CD14-positive monocyte (primary cell): ENCODE measurements around the gene ERLEC1. TPM values are rescaled to one million over a fixed set of nuclear protein-coding genes. Genes with fewer than 3 reads are reported as not detected.
A peak's percentile ranks its signal among the peaks of the same experiment; 100 is the strongest.

ENCODE experiments used
- DNase-seq, 3 donors: peaks; one replicate each; pipeline ENCODE4 v3.0.0-alpha.2; 2011 to 2022
- H2AFZ ChIP-seq: 2 replicates; pipeline ENCODE4 v1.6.0; 2012; ENCODE audit warnings: mild to moderate bottlenecking, low read depth, low read length, inconsistent platforms; ENCODE audit not compliant: insufficient read depth, poor library complexity, severe bottlenecking
- H3K27ac ChIP-seq, 2 donors: 1 replicate in 1 of 2; 2 replicates in 1 of 2; pipeline ENCODE4 v1.5.1; 2012 to 2013; ENCODE audit warnings: low read length in 2 of 2, control low read depth in 1 of 2, inconsistent platforms in 1 of 2, low read depth in 1 of 2, mild to moderate bottlenecking in 1 of 2
- H3K27me3 ChIP-seq, 2 donors: one replicate each; pipeline versions ENCODE4 v1.6.0 to v1.6.1; 2011 to 2013; ENCODE audit warnings: low read length in 2 of 2; ENCODE audit not compliant: control insufficient read depth in 2 of 2, insufficient read depth in 2 of 2
- H3K36me3 ChIP-seq, 2 donors: replicated peaks in 1 of 2; 1 replicate in 1 of 2; 2 replicates in 1 of 2; pipeline versions ENCODE4 v1.5.1 to v1.6.1; 2012 to 2013; ENCODE audit warnings: low read length in 2 of 2, control low read depth in 1 of 2, inconsistent platforms in 1 of 2, mild to moderate bottlenecking in 1 of 2; ENCODE audit not compliant: insufficient read depth in 2 of 2, control insufficient read depth in 1 of 2
- H3K4me1 ChIP-seq, 2 donors: 1 replicate in 1 of 2; 2 replicates in 1 of 2; pipeline versions ENCODE4 v1.5.1 to v1.6.1; 2012 to 2013; ENCODE audit warnings: low read length in 2 of 2, control low read depth in 1 of 2, inconsistent platforms in 1 of 2, mild to moderate bottlenecking in 1 of 2, moderate library complexity in 1 of 2; ENCODE audit not compliant: insufficient read depth in 2 of 2, control insufficient read depth in 1 of 2
- H3K4me2 ChIP-seq: replicated peaks from 2 replicates; pipeline ENCODE3; 2012; ENCODE audit warnings: low read length, moderate library complexity, mild to moderate bottlenecking; ENCODE audit not compliant: poor library complexity, severe bottlenecking; ENCODE audit errors: extremely low read depth
- H3K4me3 ChIP-seq, 3 experiments: fragments of 200-600 bp in 1 of 3; sonication (generic) in 1 of 3; replicated peaks in 1 of 3; 1 replicate in 2 of 3; 2 replicates in 1 of 3; pipeline ENCODE4 v1.5.1; 2011 to 2013; ENCODE audit warnings: low read length in 3 of 3, mild to moderate bottlenecking in 3 of 3, control low read depth in 2 of 3, low read depth in 2 of 3, inconsistent platforms in 1 of 3, moderate library complexity in 1 of 3
- H3K79me2 ChIP-seq: 2 replicates; pipeline ENCODE4 v1.6.0; 2012; ENCODE audit warnings: mild to moderate bottlenecking, control low read depth, inconsistent platforms, low read length, moderate library complexity; ENCODE audit not compliant: insufficient read depth
- H3K9ac ChIP-seq: 2 replicates; pipeline ENCODE4 v1.6.0; 2017; ENCODE audit warnings: low read length, mild to moderate bottlenecking; ENCODE audit not compliant: insufficient read depth, poor library complexity, severe bottlenecking
- H3K9me3 ChIP-seq, 2 donors: replicated peaks in 1 of 2; 1 replicate in 1 of 2; 2 replicates in 1 of 2; pipeline versions ENCODE4 v1.5.1 to v1.6.1; 2012 to 2013; ENCODE audit warnings: low read length in 2 of 2, control low read depth in 1 of 2; ENCODE audit not compliant: control insufficient read depth in 1 of 2, insufficient read depth in 1 of 2
- H4K20me1 ChIP-seq: 2 replicates; pipeline ENCODE4 v1.6.0; 2012; ENCODE audit warnings: mild to moderate bottlenecking, low read length, control low read depth, moderate library complexity; ENCODE audit not compliant: insufficient read depth
- H3K27ac Mint-ChIP-seq, 7 donors: one replicate each; pipeline ENCODE4 v1.8.0; 2020; ENCODE audit warnings: mild to moderate bottlenecking in 7 of 7, mixed read lengths in 7 of 7, moderate library complexity in 6 of 7, inconsistent platforms in 2 of 7
- H3K27me3 Mint-ChIP-seq, 3 donors: one replicate each; pipeline ENCODE4 v1.8.0; 2021 to 2022; ENCODE audit warnings: low read depth in 3 of 3, mild to moderate bottlenecking in 3 of 3, mixed read lengths in 3 of 3, moderate library complexity in 3 of 3, inconsistent platforms in 1 of 3
- H3K36me3 Mint-ChIP-seq, 2 donors: one replicate each; pipeline ENCODE4 v1.8.0; 2020; ENCODE audit warnings: mixed read lengths in 2 of 2, inconsistent platforms in 1 of 2, mild to moderate bottlenecking in 1 of 2
- H3K4me1 Mint-ChIP-seq: one replicate; pipeline ENCODE4 v1.8.0; 2020; ENCODE audit warnings: mild to moderate bottlenecking, mixed read lengths
- H3K4me3 Mint-ChIP-seq, 2 donors: one replicate each; pipeline ENCODE4 v1.8.0; 2020; ENCODE audit warnings: mild to moderate bottlenecking in 2 of 2, mixed read lengths in 2 of 2, moderate library complexity in 1 of 2
- H3K9me3 Mint-ChIP-seq, 7 donors: one replicate each; pipeline ENCODE4 v1.8.0; 2020 to 2022; ENCODE audit warnings: mixed read lengths in 7 of 7, mild to moderate bottlenecking in 6 of 7, moderate library complexity in 6 of 7, inconsistent platforms in 2 of 7
- CTCF ChIP-seq: fragments of 200-600 bp; IDR thresholded peaks from one replicate; pipeline ENCODE4 v1.8.0; 2022; ENCODE audit warnings: antibody characterized with exemption, mild to moderate bottlenecking
- WGBS: methylation state at CpG from one replicate; pipeline ENCODE4 v1.1.5; 2013; ENCODE audit warnings: missing lambda C conversion rate; ENCODE audit not compliant: insufficient coverage; 5-methylcytosine and 5-hydroxymethylcytosine counted together
- intact Hi-C, 2 donors: fragments of 100-400 bp; cut with micrococcal nuclease; formaldehyde crosslinking; loops; one replicate each; pipeline versions ENCODE4 v1.15.0 to v1.15.1; 2023
- polyA plus RNA-seq, 3 donors: library from polyadenylated mRNA; depleted of rRNA in 1 of 3; unstranded in 2 of 3; stranded (reverse) in 1 of 3; fragments of 300-500 nt in 2 of 3; fragments of >200 nt in 1 of 3; fragmentation: Illumina TruSeq in 2 of 3; gene quantifications; 1 replicate in 2 of 3; 2 replicates in 1 of 3; pipeline ENCODE4 v1.2.3, GENCODE V29; 2012 to 2021

Gene ERLEC1
- polyA plus RNA-seq, 3 donors = 11.4 to 23.8 (median 23.7) TPM

- no peaks in the 10 kb centered on the region for H3K79me2 ChIP-seq
- Mint-ChIP-seq H3K36me3 (peaks cover 79 to 85% of the 10 kb centered on the region in 2 donors), H3K27ac (no peak overlapping the region), H3K4me3 (no peak overlapping the region), H3K4me1 (no peaks in the 10 kb centered on the region), H3K9me3 (no peaks in the 10 kb centered on the region), H3K27me3 (peaks cover 0 to 2% (median 2%) of the 10 kb centered on the region in 3 donors)
- no peak overlapping the region for H3K9ac ChIP-seq
- H3K36me3 ChIP-seq = peaks cover 92 to 96% of the 10 kb centered on the region in 2 donors
- H3K27me3 ChIP-seq = no peaks in the 10 kb centered on the region
- no peak for DNase-seq
- no peak overlapping the region for H3K4me3 ChIP-seq
- H3K27ac ChIP-seq = no peak overlapping the region
- TF ChIP-seq CTCF = no peak
- H4K20me1 ChIP-seq = no peaks in the 10 kb centered on the region
- intact Hi-C loops = no loop called here
- H3K9me3 ChIP-seq = no peaks in the 10 kb centered on the region
- H3K4me2 ChIP-seq = no peak overlapping the region
- no peak overlapping the region for H2AFZ ChIP-seq
- H3K4me1 ChIP-seq = no peaks in the 10 kb centered on the region
These were observed 26.3 kb downstream of the ERLEC1 start for GRCh38 chr2:53813151-53813550.

GRCh38 chr2:53818854-53819435 lies 32.1 kb downstream of the ERLEC1 start:
- no peaks in the 10 kb centered on the region for H3K9me3 ChIP-seq
- H3K27ac ChIP-seq = no peak overlapping the region
- H3K36me3 ChIP-seq = peaks cover 52 to 62% of the 10 kb centered on the region in 2 donors
- H3K79me2 ChIP-seq = no peaks in the 10 kb centered on the region
- H3K4me1 ChIP-seq = no peaks in the 10 kb centered on the region
- H3K4me2 ChIP-seq = no peak overlapping the region
- H2AFZ ChIP-seq = no peak overlapping the region
- no peak for TF ChIP-seq CTCF
- H3K9me3 Mint-ChIP-seq = no peaks in the 10 kb centered on the region
- intact Hi-C loops = no loop called here
- no peaks in the 10 kb centered on the region for H4K20me1 ChIP-seq
- H3K27me3 ChIP-seq = no peaks in the 10 kb centered on the region
- peaks cover 43 to 61% of the 10 kb centered on the region in 2 donors for H3K36me3 Mint-ChIP-seq
- WGBS = 100% methylated on average over 2 of the region's 3 CpGs
- H3K4me3 ChIP-seq = no peak overlapping the region
- no peaks in the 10 kb centered on the region for H3K4me1 Mint-ChIP-seq
- peak overlapping the region in 1 of 7 donors; percentile 46 for H3K27ac Mint-ChIP-seq
- DNase-seq = no peak
- H3K27me3 Mint-ChIP-seq = peaks cover 0 to 2% (median 0%) of the 10 kb centered on the region in 3 donors
- no peak overlapping the region for H3K4me3 Mint-ChIP-seq
- H3K9ac ChIP-seq = no peak overlapping the region
